Measurements from ENCODE around the gene PRAC1. TPM values are rescaled to one million over a fixed set of nuclear protein-coding genes. Genes with fewer than 3 reads are reported as not detected.

Gene PRAC1
- total RNA-seq, result not detected

DNA sequence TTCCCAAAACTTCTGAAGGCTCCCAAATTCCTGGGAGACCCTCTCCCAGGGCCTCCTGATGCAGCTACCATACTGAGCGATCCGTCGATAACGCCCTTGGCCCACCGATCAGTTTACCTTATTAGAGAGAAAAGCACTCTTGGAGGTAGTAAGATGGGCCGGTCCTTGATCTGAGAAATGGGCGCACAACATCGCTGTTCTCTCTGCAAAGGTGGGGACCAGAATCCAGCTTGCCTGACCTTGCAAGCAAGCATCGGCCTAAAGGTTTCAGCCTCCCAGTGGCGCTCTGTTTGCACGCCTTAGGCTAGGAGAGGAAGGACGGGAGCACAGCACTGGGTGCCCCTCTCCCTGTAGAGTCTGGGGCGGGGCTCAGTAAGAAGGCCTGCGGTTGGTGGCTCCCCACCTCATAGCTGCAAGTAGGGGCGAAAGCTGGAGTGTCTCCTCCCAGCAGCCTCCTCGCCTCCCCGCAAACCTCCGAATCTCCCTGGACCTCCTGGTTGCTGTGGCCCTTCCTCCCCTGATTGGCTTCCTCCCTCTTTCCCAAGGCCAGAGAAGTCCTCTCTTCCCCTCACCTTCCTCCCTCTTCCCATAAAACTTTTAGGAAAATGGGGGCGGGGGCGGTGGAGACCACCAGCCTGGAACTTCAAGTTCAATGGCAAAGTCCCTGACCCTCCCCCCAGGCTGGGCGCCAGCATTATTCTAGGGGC, at the start of gene PRAC1:
PRAC1 (minus strand) TSS at position 318 of the 707 bp plus-strand sequence; CDS start at position 192, 126 bp downstream.
- intact Hi-C loops (cut with DNase I; ENCODE audit: low total_unique reads), result no loop called here
- 18 to 25% methylated on average over 19 to 21 of the region's 21 CpGs for WGBS, 2 donors
- H3K4me3 ChIP-seq (ENCODE audit: low read depth, poor library complexity, severe bottlenecking), result no peak within 1 kb of the TSS
- no peak for DNase-seq (ENCODE audit: low spot score in 2 of 2)
- no peak for TF ChIP-seq CTCF (IDR thresholded peaks at IDR 0.05)
- no peak for TF ChIP-seq POLR2A (IDR thresholded peaks at IDR 0.05)

DNA sequence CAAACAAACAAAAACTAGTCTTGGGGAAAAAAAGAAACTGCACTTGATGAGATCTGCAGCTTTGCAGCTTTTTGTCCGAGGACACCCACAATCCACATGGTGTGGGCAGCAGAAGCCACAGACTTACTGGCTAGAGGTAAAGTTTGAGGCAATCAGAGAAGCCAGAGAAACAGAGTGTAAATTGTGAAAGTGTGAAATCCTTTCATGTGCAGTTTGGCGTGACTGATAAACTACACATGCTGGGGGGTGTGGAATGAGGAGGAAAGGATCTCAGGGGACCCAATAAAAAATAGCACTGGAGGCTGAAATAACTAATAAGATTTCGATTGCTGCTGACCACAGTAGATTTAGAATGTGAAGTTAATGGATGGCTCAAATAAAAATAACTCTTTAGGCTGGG, 48.6 kb upstream of the PRAC1 start:
- DNase-seq (ENCODE audit: low spot score in 2 of 2), result no peak

GRCh38 chr17:48769009-48769675, 46.8 kb upstream of the PRAC1 start:
- intact Hi-C loops (cut with DNase I; ENCODE audit: low total_unique reads), result no loop called here
- no peak for TF ChIP-seq CTCF (IDR thresholded peaks at IDR 0.05)
- no peak for TF ChIP-seq POLR2A (IDR thresholded peaks at IDR 0.05)
- no peak overlapping the region for H3K4me3 ChIP-seq (ENCODE audit: low read depth, poor library complexity, severe bottlenecking)
- 69 to 75% methylated on average over 5 of the region's 5 CpGs for WGBS, 2 donors
- no peak for DNase-seq (ENCODE audit: low spot score in 2 of 2)

More for the DNA sequence above, 48.6 kb upstream of the PRAC1 start:
- intact Hi-C loops (cut with DNase I; ENCODE audit: low total_unique reads), result no loop called here
- TF ChIP-seq CTCF (IDR thresholded peaks at IDR 0.05), result no peak
- H3K4me3 ChIP-seq (ENCODE audit: low read depth, poor library complexity, severe bottlenecking), result no peak overlapping the region
- WGBS, 2 donors, result 48 to 59% methylated on average over 3 of the region's 3 CpGs

GRCh38 chr17:48767263-48767774, 45.0 kb upstream of the PRAC1 start:
- 86 to 92% methylated on average over 4 of the region's 4 CpGs for WGBS, 2 donors
- no peak overlapping the region for H3K4me3 ChIP-seq (ENCODE audit: low read depth, poor library complexity, severe bottlenecking)
- DNase-seq (ENCODE audit: low spot score in 2 of 2), result no peak
- TF ChIP-seq POLR2A (IDR thresholded peaks at IDR 0.05) (no peak), CTCF (IDR thresholded peaks at IDR 0.05) (no peak)
- intact Hi-C loops (cut with DNase I; ENCODE audit: low total_unique reads), result no loop called here

GRCh38 chr17:48761114-48761513, 38.8 kb upstream of the PRAC1 start:
- intact Hi-C loops (cut with DNase I; ENCODE audit: low total_unique reads), result no loop called here
- TF ChIP-seq POLR2A (IDR thresholded peaks at IDR 0.05) (no peak), CTCF (IDR thresholded peaks at IDR 0.05) (no peak)
- WGBS, 2 donors, result 70 to 85% methylated on average over 6 of the region's 6 CpGs

More at GRCh38 chr17:48761114-48761513, 38.8 kb upstream of the PRAC1 start:
- no peak for DNase-seq (ENCODE audit: low spot score in 2 of 2)
- H3K4me3 ChIP-seq (ENCODE audit: low read depth, poor library complexity, severe bottlenecking), result no peak overlapping the region
